CD14-positive monocyte (primary cell): ENCODE data around the gene SLC25A23. TPM values are rescaled to one million over a fixed set of nuclear protein-coding genes. Genes with fewer than 3 reads are reported as not detected.

Experiments
- DNase-seq, 3 donors: peaks; one replicate each; pipeline ENCODE4 v3.0.0-alpha.2; 2011 to 2022
- H2AFZ ChIP-seq: 2 replicates; pipeline ENCODE4 v1.6.0; 2012; ENCODE audit warnings: mild to moderate bottlenecking, low read depth, low read length, inconsistent platforms; ENCODE audit not compliant: insufficient read depth, poor library complexity, severe bottlenecking
- H3K27ac ChIP-seq, 2 donors: 1 replicate in 1 of 2; 2 replicates in 1 of 2; pipeline ENCODE4 v1.5.1; 2012 to 2013; ENCODE audit warnings: low read length in 2 of 2, control low read depth in 1 of 2, inconsistent platforms in 1 of 2, low read depth in 1 of 2, mild to moderate bottlenecking in 1 of 2
- H3K27me3 ChIP-seq, 2 donors: one replicate each; pipeline versions ENCODE4 v1.6.0 to v1.6.1; 2011 to 2013; ENCODE audit warnings: low read length in 2 of 2; ENCODE audit not compliant: control insufficient read depth in 2 of 2, insufficient read depth in 2 of 2
- H3K36me3 ChIP-seq, 2 donors: replicated peaks in 1 of 2; 1 replicate in 1 of 2; 2 replicates in 1 of 2; pipeline versions ENCODE4 v1.5.1 to v1.6.1; 2012 to 2013; ENCODE audit warnings: low read length in 2 of 2, control low read depth in 1 of 2, inconsistent platforms in 1 of 2, mild to moderate bottlenecking in 1 of 2; ENCODE audit not compliant: insufficient read depth in 2 of 2, control insufficient read depth in 1 of 2
- H3K4me1 ChIP-seq, 2 donors: 1 replicate in 1 of 2; 2 replicates in 1 of 2; pipeline versions ENCODE4 v1.5.1 to v1.6.1; 2012 to 2013; ENCODE audit warnings: low read length in 2 of 2, control low read depth in 1 of 2, inconsistent platforms in 1 of 2, mild to moderate bottlenecking in 1 of 2, moderate library complexity in 1 of 2; ENCODE audit not compliant: insufficient read depth in 2 of 2, control insufficient read depth in 1 of 2
- H3K4me2 ChIP-seq: replicated peaks from 2 replicates; pipeline ENCODE3; 2012; ENCODE audit warnings: low read length, moderate library complexity, mild to moderate bottlenecking; ENCODE audit not compliant: poor library complexity, severe bottlenecking; ENCODE audit errors: extremely low read depth
- H3K4me3 ChIP-seq, 3 experiments: fragments of 200-600 bp in 1 of 3; sonication (generic) in 1 of 3; replicated peaks in 1 of 3; 1 replicate in 2 of 3; 2 replicates in 1 of 3; pipeline ENCODE4 v1.5.1; 2011 to 2013; ENCODE audit warnings: low read length in 3 of 3, mild to moderate bottlenecking in 3 of 3, control low read depth in 2 of 3, low read depth in 2 of 3, inconsistent platforms in 1 of 3, moderate library complexity in 1 of 3
- H3K79me2 ChIP-seq: 2 replicates; pipeline ENCODE4 v1.6.0; 2012; ENCODE audit warnings: mild to moderate bottlenecking, control low read depth, inconsistent platforms, low read length, moderate library complexity; ENCODE audit not compliant: insufficient read depth
- H3K9ac ChIP-seq: 2 replicates; pipeline ENCODE4 v1.6.0; 2017; ENCODE audit warnings: low read length, mild to moderate bottlenecking; ENCODE audit not compliant: insufficient read depth, poor library complexity, severe bottlenecking
- H3K9me3 ChIP-seq, 2 donors: replicated peaks in 1 of 2; 1 replicate in 1 of 2; 2 replicates in 1 of 2; pipeline versions ENCODE4 v1.5.1 to v1.6.1; 2012 to 2013; ENCODE audit warnings: low read length in 2 of 2, control low read depth in 1 of 2; ENCODE audit not compliant: control insufficient read depth in 1 of 2, insufficient read depth in 1 of 2
- H4K20me1 ChIP-seq: 2 replicates; pipeline ENCODE4 v1.6.0; 2012; ENCODE audit warnings: mild to moderate bottlenecking, low read length, control low read depth, moderate library complexity; ENCODE audit not compliant: insufficient read depth
- H3K27ac Mint-ChIP-seq, 7 donors: one replicate each; pipeline ENCODE4 v1.8.0; 2020; ENCODE audit warnings: mild to moderate bottlenecking in 7 of 7, mixed read lengths in 7 of 7, moderate library complexity in 6 of 7, inconsistent platforms in 2 of 7
- H3K27me3 Mint-ChIP-seq, 3 donors: one replicate each; pipeline ENCODE4 v1.8.0; 2021 to 2022; ENCODE audit warnings: low read depth in 3 of 3, mild to moderate bottlenecking in 3 of 3, mixed read lengths in 3 of 3, moderate library complexity in 3 of 3, inconsistent platforms in 1 of 3
- H3K36me3 Mint-ChIP-seq, 2 donors: one replicate each; pipeline ENCODE4 v1.8.0; 2020; ENCODE audit warnings: mixed read lengths in 2 of 2, inconsistent platforms in 1 of 2, mild to moderate bottlenecking in 1 of 2
- H3K4me1 Mint-ChIP-seq: one replicate; pipeline ENCODE4 v1.8.0; 2020; ENCODE audit warnings: mild to moderate bottlenecking, mixed read lengths
- H3K4me3 Mint-ChIP-seq, 2 donors: one replicate each; pipeline ENCODE4 v1.8.0; 2020; ENCODE audit warnings: mild to moderate bottlenecking in 2 of 2, mixed read lengths in 2 of 2, moderate library complexity in 1 of 2
- H3K9me3 Mint-ChIP-seq, 7 donors: one replicate each; pipeline ENCODE4 v1.8.0; 2020 to 2022; ENCODE audit warnings: mixed read lengths in 7 of 7, mild to moderate bottlenecking in 6 of 7, moderate library complexity in 6 of 7, inconsistent platforms in 2 of 7
- CTCF ChIP-seq: fragments of 200-600 bp; IDR thresholded peaks from one replicate; pipeline ENCODE4 v1.8.0; 2022; ENCODE audit warnings: antibody characterized with exemption, mild to moderate bottlenecking
- WGBS: methylation state at CpG from one replicate; pipeline ENCODE4 v1.1.5; 2013; ENCODE audit warnings: missing lambda C conversion rate; ENCODE audit not compliant: insufficient coverage; 5-methylcytosine and 5-hydroxymethylcytosine counted together
- intact Hi-C, 2 donors: fragments of 100-400 bp; cut with micrococcal nuclease; formaldehyde crosslinking; loops; one replicate each; pipeline versions ENCODE4 v1.15.0 to v1.15.1; 2023
- polyA plus RNA-seq, 3 donors: library from polyadenylated mRNA; depleted of rRNA in 1 of 3; unstranded in 2 of 3; stranded (reverse) in 1 of 3; fragments of 300-500 nt in 2 of 3; fragments of >200 nt in 1 of 3; fragmentation: Illumina TruSeq in 2 of 3; gene quantifications; 1 replicate in 2 of 3; 2 replicates in 1 of 3; pipeline ENCODE4 v1.2.3, GENCODE V29; 2012 to 2021

The SLC25A23 gene
- polyA plus RNA-seq, 3 donors: 0.11 to 0.15 TPM; not detected in 1

GRCh38 chr19:6452223-6452614 is 7.4 kb downstream of the SLC25A23 start:
- intact Hi-C loops: no loop called here
- no peaks in the 10 kb centered on the region for H3K79me2 ChIP-seq
- H3K9me3 Mint-ChIP-seq: peaks cover 8 to 34% (median 30%) of the 10 kb centered on the region in 7 donors
- no peaks in the 10 kb centered on the region for H3K4me1 ChIP-seq
- no peaks in the 10 kb centered on the region for H3K36me3 Mint-ChIP-seq
- TF ChIP-seq CTCF: no peak
- no peaks in the 10 kb centered on the region for H4K20me1 ChIP-seq
- no peak overlapping the region for H3K27ac ChIP-seq
- no peak overlapping the region for H3K27ac Mint-ChIP-seq
- H3K9me3 ChIP-seq: peaks cover 13 to 21% of the 10 kb centered on the region in 2 donors
- no peak overlapping the region for H2AFZ ChIP-seq
- H3K27me3 Mint-ChIP-seq: peaks cover 1 to 5% (median 5%) of the 10 kb centered on the region in 3 donors
- H3K4me3 Mint-ChIP-seq: no peak overlapping the region
- H3K4me1 Mint-ChIP-seq: no peaks in the 10 kb centered on the region
- peaks cover 0 to 2% of the 10 kb centered on the region in 2 donors for H3K27me3 ChIP-seq
- no peak overlapping the region for H3K4me2 ChIP-seq
- WGBS: 96% methylated on average over 19 of the region's 19 CpGs
- DNase-seq: no peak
- H3K4me3 ChIP-seq: no peak overlapping the region
- no peaks in the 10 kb centered on the region for H3K36me3 ChIP-seq
- H3K9ac ChIP-seq: no peak overlapping the region

DNA sequence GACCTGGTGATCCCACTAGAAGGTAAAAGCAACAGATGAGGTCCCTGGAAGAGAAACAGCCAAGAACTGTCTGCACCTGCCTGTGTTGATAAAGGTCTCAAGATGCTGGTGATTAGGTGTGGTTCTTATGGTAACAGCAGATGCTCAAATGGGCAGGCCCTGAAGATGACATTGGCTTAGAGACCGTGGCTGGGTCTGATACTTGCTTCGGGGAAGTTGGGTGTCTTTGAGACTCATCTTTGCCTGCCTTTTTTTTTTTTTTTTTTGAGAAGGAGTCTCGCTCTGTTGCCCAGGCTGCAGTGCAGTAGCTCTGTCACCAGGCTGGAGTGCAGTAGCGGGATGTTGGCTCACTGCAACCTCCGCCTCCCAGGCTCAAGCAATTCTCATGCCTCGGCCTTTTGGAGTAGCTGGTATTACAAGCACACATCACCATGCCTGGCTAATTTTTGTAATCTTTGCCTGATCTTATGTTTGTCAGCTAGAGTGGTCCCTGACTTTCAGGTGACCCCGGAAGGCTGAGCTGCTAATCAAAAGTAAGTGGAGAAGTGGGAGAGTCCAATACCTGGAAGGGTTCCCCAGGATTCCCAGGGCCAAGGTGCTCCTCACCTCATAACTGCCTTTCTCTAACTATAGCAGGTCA is 7.9 kb downstream of the SLC25A23 start:
- 100% methylated on average over 2 of the region's 7 CpGs for WGBS
- peaks cover 8 to 34% (median 30%) of the 10 kb centered on the region in 7 donors for H3K9me3 Mint-ChIP-seq
- no peak for DNase-seq
- Histone ChIP-seq H3K4me2 (no peak overlapping the region), H4K20me1 (no peaks in the 10 kb centered on the region), H3K9me3 (peaks cover 13 to 21% of the 10 kb centered on the region in 2 donors), H3K79me2 (no peaks in the 10 kb centered on the region), H3K36me3 (no peaks in the 10 kb centered on the region), H3K4me1 (no peaks in the 10 kb centered on the region), H3K9ac (no peak overlapping the region), H3K4me3 (no peak overlapping the region), H3K27ac (no peak overlapping the region), H2AFZ (no peak overlapping the region), H3K27me3 (peaks cover 0 to 2% of the 10 kb centered on the region in 2 donors)
- H3K36me3 Mint-ChIP-seq: no peaks in the 10 kb centered on the region
- H3K4me3 Mint-ChIP-seq: no peak overlapping the region
- peaks cover 0 to 7% (median 5%) of the 10 kb centered on the region in 3 donors for H3K27me3 Mint-ChIP-seq
- TF ChIP-seq CTCF: no peak
- intact Hi-C loops: no loop called here
- no peaks in the 10 kb centered on the region for H3K4me1 Mint-ChIP-seq
- H3K27ac Mint-ChIP-seq: no peak overlapping the region
